Glutamatergic neuron (in vitro differentiated cells): ENCODE results near the gene NAGPA. TPM values are rescaled to one million over a fixed set of nuclear protein-coding genes. Genes with fewer than 3 reads are reported as not detected.

Experiments
- DNase-seq: peaks from one replicate; pipeline ENCODE4 v3.0.0; 2022
- H3K27ac Mint-ChIP-seq: one replicate; pipeline ENCODE4 v1.8.0; 2020; ENCODE audit warnings: mild to moderate bottlenecking, mixed read lengths, inconsistent platforms; ENCODE audit not compliant: unreplicated experiment
- H3K27me3 Mint-ChIP-seq: one replicate; pipeline ENCODE4 v1.8.0; 2020; ENCODE audit warnings: mild to moderate bottlenecking, moderate library complexity, mixed read lengths, inconsistent platforms; ENCODE audit not compliant: unreplicated experiment
- H3K36me3 Mint-ChIP-seq: one replicate; pipeline ENCODE4 v1.8.0; 2020; ENCODE audit warnings: mild to moderate bottlenecking, mixed read lengths, inconsistent platforms; ENCODE audit not compliant: unreplicated experiment
- H3K4me1 Mint-ChIP-seq: one replicate; pipeline ENCODE4 v1.8.0; 2020; ENCODE audit warnings: mild to moderate bottlenecking, low read depth, mixed read lengths, inconsistent platforms; ENCODE audit not compliant: unreplicated experiment
- H3K4me3 Mint-ChIP-seq: one replicate; pipeline ENCODE4 v1.8.0; 2020; ENCODE audit warnings: mild to moderate bottlenecking, mixed read lengths, inconsistent platforms; ENCODE audit not compliant: unreplicated experiment
- H3K9me3 Mint-ChIP-seq: one replicate; pipeline ENCODE4 v1.8.0; 2020; ENCODE audit warnings: mild to moderate bottlenecking, moderate library complexity, mixed read lengths, inconsistent platforms; ENCODE audit not compliant: unreplicated experiment
- total RNA-seq: library from RNA; stranded (reverse); fragmentation: NEBNext Ultra II Directional; extraction: Animal tissue kit (Norgen Biotek cat#: 25700); gene quantifications from one replicate; pipeline ENCODE4 v1.2.1, GENCODE V29; 2021; ENCODE audit not compliant: unreplicated experiment
- TF ChIP-seq, protein P1 (sequence below): fragments of 200-600 bp; sonication (generic); IDR thresholded peaks from one replicate; pipeline ENCODE4 v1.5.0; 2021; ENCODE audit not compliant: partially characterized antibody, unreplicated experiment

Gene NAGPA
- total RNA-seq, 1 donor from 2014 or later: 9.7 TPM

GRCh38 chr16:5008311-5008731, 25.4 kb downstream of the NAGPA start:
- Mint-ChIP-seq H3K27me3 (peaks cover 5% of the 10 kb centered on the region), H3K4me1 (no peaks in the 10 kb centered on the region), H3K9me3 (no peaks in the 10 kb centered on the region), H3K4me3 (no peak overlapping the region), H3K27ac (no peak overlapping the region), H3K36me3 (no peaks in the 10 kb centered on the region)
- TF ChIP-seq, protein P1, sequence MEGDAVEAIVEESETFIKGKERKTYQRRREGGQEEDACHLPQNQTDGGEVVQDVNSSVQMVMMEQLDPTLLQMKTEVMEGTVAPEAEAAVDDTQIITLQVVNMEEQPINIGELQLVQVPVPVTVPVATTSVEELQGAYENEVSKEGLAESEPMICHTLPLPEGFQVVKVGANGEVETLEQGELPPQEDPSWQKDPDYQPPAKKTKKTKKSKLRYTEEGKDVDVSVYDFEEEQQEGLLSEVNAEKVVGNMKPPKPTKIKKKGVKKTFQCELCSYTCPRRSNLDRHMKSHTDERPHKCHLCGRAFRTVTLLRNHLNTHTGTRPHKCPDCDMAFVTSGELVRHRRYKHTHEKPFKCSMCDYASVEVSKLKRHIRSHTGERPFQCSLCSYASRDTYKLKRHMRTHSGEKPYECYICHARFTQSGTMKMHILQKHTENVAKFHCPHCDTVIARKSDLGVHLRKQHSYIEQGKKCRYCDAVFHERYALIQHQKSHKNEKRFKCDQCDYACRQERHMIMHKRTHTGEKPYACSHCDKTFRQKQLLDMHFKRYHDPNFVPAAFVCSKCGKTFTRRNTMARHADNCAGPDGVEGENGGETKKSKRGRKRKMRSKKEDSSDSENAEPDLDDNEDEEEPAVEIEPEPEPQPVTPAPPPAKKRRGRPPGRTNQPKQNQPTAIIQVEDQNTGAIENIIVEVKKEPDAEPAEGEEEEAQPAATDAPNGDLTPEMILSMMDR: no peak
- no peak for DNase-seq

- H3K9me3 Mint-ChIP-seq: no peaks in the 10 kb centered on the region
- no peak overlapping the region for H3K4me3 Mint-ChIP-seq
- no peaks in the 10 kb centered on the region for H3K36me3 Mint-ChIP-seq
- TF ChIP-seq, protein P1: no peak
- no peaks in the 10 kb centered on the region for H3K4me1 Mint-ChIP-seq
- H3K27me3 Mint-ChIP-seq: peaks cover 5% of the 10 kb centered on the region
- no peak overlapping the region for H3K27ac Mint-ChIP-seq
- DNase-seq: no peak
Measured at GRCh38 chr16:5007256-5007655, 26.5 kb downstream of the NAGPA start.

GRCh38 chr16:5006348-5007193, 27.2 kb downstream of the NAGPA start:
- H3K4me3 Mint-ChIP-seq: no peak overlapping the region
- DNase-seq: no peak
- no peaks in the 10 kb centered on the region for H3K9me3 Mint-ChIP-seq
- no peaks in the 10 kb centered on the region for H3K4me1 Mint-ChIP-seq
- peaks cover 5% of the 10 kb centered on the region for H3K27me3 Mint-ChIP-seq
- H3K27ac Mint-ChIP-seq: no peak overlapping the region
- no peaks in the 10 kb centered on the region for H3K36me3 Mint-ChIP-seq
- TF ChIP-seq, protein P1: no peak

GRCh38 chr16:5005916-5006315, 27.8 kb downstream of the NAGPA start:
- TF ChIP-seq, protein P1: no peak
- Mint-ChIP-seq H3K4me1 (no peaks in the 10 kb centered on the region), H3K36me3 (no peaks in the 10 kb centered on the region), H3K4me3 (no peak overlapping the region), H3K27me3 (peaks cover 5% of the 10 kb centered on the region), H3K27ac (no peak overlapping the region), H3K9me3 (no peaks in the 10 kb centered on the region)
- no peak for DNase-seq

- no peaks in the 10 kb centered on the region for H3K9me3 Mint-ChIP-seq
- DNase-seq: no peak
- H3K27ac Mint-ChIP-seq: no peak overlapping the region
- no peaks in the 10 kb centered on the region for H3K4me1 Mint-ChIP-seq
- H3K4me3 Mint-ChIP-seq: no peak overlapping the region
- peaks cover 5% of the 10 kb centered on the region for H3K27me3 Mint-ChIP-seq
- TF ChIP-seq, protein P1: no peak
- no peaks in the 10 kb centered on the region for H3K36me3 Mint-ChIP-seq
Measured at GRCh38 chr16:5004311-5004710, 29.4 kb downstream of the NAGPA start.
